Activated CD4-positive, alpha-beta T cell treated with anti-CD3 and anti-CD28 coated beads, Interleukin-2, amount 50 U/mL, for 24 hours (primary cell): Measurements from ENCODE around the gene ATP6V1E1.

Experiments
- DNase-seq, 2 donors: peaks; one replicate each; pipeline ENCODE4 v3.0.0-alpha.2; 2020; ENCODE audit warnings: low read depth in 1 of 2, low spot score in 1 of 2

The ATP6V1E1 gene

DNA sequence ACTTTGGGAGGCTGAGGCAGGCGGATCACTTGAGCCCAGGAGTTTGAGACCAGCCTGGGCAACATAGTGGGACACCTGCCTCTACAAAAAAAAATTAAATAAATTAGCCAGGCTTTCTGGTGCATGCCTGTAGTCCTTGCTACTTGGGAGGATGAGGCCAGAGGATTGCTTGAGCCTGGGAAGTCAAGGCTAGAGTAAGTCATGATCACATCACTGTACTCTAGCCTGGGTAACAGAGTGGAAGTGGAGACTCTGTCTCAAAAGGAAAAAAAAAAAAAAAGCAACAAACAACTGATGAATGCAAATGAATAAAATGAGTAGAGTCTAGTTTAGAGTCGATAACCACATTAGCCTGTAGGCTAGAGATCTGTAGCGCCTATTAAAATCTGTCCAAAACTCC, 6.1 kb upstream of the ATP6V1E1 start:
- DNase-seq: no peak

DNA sequence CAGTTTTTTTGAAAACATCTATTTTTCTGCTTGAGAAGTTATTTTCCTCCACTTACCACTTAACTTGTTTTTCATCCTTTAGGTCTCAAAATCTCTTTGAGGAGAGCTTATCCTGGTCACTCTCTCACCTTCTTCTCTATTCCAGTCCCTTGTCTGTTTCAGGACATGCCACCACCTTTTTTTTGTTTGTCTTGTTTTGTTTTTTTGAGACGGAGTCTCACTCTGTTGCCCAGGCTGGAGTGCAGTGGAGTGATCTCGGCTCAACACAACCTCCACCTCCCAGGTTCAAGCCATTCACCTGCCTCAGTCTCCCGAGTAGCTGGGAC, 5.4 kb upstream of the ATP6V1E1 start:
- no peak for DNase-seq

GRCh38 chr22:17633217-17633997, 4.9 kb upstream of the ATP6V1E1 start:
- DNase-seq: no peak

DNA sequence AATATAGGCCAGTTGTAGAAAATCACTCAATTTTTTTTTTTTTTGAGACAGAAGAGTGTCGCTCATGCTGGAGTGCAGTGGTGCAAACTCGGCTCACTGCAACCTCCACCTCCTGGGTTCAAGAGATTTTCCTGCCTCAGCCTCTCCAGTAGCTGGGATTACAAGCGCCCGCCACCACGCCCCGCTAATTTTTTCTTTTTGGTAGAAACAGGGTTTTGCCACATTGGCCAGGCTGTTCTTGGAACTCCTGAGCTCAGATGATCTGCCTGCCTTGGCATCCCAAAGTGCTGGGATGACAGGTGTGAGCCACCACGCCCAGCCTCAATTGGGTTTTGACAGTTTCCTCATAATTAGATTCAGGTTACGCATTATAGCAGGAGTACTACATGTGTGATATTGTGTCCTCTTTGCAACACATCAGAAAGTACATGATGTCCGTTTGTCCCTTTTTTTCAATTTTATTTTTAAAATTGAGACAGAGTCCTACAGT, 2.6 kb upstream of the ATP6V1E1 start:
- DNase-seq: no peak

DNA sequence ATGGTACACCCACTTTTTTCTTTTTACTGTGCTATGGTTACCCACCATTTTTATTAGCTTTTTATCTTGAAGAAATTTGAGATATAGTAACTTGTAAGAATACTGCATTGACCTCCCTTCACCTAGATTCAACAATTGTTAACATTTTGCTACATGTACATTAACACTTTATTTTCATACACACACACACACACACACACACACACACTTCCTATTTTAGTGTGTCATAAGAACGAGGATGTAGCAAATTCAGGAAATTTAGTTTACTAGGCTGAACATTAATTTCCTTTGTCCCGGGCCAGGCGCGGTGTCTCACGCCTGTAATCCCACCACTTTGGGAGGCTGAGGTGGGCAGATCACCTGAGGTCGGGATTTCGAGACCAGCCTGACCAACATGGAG, 1.1 kb upstream of the ATP6V1E1 start:
- DNase-seq: no peak

DNA sequence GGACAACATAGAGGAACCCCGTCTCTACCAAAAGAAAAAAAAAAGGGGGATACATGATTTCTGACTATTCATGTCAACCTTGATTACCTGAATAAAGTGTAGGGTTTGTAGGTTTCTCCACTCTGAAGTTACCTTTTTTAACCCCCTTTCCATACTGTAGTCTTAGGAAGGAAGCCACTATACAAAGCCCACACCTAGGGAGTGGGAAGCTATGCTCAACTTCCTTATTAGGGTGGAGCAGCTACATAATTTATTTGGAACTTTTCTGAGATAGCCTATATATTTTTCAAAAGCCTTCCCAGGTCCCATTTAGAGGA, 582 bp upstream of the ATP6V1E1 start:
- DNase-seq: no peak

GRCh38 chr22:17627961-17628405, 566 bp downstream of the ATP6V1E1 start:
- DNase-seq: no peak

- DNase-seq: no peak
Observed at GRCh38 chr22:17613280-17613679, 15.3 kb downstream of the ATP6V1E1 start.

- no peak for DNase-seq
Observed at GRCh38 chr22:17612057-17612456, 16.5 kb downstream of the ATP6V1E1 start.

- no peak for DNase-seq
Observed at GRCh38 chr22:17607891-17608521, 20.5 kb downstream of the ATP6V1E1 start.

GRCh38 chr22:17606496-17606895, 22.1 kb downstream of the ATP6V1E1 start:
- DNase-seq: no peak

GRCh38 chr22:17603668-17604067, 24.9 kb downstream of the ATP6V1E1 start:
- no peak for DNase-seq

- no peak for DNase-seq
Observed at GRCh38 chr22:17601031-17601430, 27.5 kb downstream of the ATP6V1E1 start.

DNA sequence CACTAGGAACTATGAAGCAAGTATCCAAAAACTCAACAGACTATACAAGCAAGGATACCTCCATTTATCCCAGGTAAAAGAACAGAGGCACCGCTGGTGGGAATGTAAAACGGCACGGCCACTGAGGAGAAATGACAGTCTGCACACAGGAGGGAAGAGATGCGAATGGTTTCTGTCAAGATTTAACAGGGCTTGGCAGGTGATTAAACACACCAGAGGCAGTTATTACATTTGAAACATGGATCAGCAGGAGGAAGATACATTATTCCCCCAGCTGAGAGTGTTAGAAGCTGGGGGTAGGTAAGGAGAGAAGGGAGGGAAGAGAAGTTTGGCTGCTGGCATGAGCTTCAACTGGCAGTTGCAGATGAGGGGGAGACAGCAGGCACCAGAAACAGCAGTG, 30.2 kb downstream of the ATP6V1E1 start:
- DNase-seq: no peak

DNA sequence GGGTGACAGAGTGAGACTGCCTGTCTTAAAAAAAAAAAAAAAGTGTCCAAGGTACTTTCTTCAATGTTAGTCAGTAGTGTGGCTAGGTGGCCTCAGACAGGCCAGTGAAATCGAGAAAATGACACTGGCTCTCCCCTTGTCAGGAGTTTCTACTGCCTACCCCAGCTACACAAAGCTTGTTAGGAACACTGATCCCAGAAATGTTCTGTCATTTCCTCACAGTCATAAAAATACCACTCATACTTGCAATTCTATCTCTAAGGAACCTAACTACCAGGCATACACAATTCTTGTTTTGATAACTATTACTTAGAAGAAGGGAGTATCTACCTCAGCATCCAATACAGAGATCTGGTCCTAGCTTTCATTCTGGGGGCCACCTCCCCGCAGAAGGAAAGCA, 31.3 kb downstream of the ATP6V1E1 start:
- no peak for DNase-seq

- DNase-seq: no peak
Observed at GRCh38 chr22:17596226-17596625, 32.3 kb downstream of the ATP6V1E1 start.

DNA sequence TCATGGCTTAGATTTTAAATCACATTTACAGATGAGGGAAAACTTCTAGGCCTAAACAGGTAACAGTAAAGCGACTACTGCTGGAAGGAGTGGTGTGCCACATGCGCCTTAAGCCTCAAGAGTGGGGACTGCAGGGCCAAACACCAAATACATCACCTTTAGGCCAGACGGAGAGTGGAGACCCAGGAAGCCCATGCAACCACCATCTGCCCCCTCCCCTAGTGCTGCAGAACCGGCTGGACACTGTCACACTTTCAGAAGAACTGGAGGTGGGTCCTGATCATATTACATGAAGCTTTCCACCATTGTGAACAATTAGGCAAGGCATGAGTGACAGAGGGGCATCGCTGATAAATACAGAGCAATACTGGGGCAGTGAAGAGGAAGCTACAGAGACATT, 36.3 kb downstream of the ATP6V1E1 start:
- no peak for DNase-seq

- DNase-seq: no peak
Observed at GRCh38 chr22:17590586-17590985, 38.0 kb downstream of the ATP6V1E1 start.

DNA sequence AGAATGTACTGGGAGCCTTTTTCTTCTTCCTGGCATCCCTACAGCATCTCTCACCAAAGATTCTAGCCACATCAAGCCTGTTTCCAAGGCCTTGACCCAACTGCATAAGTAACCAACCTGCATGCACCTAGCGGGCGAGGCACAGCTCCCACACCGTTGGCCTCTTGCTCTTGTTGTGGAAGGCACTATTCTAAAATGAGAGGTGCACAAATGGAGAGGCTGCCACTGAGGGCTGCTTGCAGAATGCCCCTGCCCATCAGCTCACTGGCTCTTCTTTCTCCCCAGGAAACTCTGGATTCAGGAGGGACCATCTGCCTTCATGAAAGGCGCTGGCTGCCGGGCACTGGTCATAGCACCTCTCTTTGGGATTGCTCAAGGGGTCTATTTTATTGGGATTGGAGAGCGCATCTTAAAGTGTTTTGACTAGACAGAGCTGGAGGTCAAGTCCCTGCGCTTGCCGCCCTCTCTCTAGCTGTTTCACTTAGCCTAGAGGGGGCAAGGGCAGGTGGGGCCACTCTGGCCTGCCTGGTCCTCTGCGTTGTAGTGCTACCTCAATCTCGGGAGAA, 38.7 kb downstream of the ATP6V1E1 start:
- DNase-seq: no peak

DNA sequence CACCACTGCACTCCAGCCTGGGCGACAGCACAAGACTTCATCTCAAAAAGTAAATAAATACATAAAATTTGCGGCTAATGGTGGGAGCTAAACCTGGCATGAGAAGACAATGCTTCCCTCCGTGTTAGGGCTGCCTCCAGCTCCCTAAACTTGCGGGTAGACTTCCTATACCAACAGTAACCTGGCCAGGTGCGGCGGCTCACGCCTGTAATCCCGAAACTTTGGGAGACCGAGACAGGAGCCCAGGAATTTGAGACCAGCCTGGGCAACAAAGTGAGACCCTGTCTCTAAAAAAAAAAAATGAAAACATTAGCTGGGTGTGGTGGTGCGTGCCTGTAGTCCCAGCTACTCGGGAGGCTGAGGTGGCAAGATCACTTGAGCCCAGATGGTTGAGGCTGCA, 39.9 kb downstream of the ATP6V1E1 start:
- no peak for DNase-seq

DNA sequence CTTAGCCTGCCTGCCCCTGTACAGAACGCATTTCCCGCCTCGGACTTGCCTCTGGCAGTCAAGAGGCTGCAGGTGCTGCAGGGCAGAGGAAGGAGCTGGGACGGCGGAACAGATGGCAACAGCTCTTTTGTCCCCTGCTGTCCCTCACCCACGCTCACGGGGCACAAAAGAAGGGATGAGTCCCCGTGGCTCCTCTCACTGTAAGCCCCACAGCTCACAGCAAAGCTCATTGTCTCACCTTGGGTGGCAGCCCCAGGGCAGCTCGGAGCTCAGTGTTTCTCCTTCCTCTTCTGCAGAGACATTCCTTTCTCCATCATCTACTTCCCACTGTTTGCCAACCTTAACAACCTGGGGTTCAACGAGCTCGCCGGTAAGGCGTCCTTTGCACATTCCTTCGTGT, 40.9 kb downstream of the ATP6V1E1 start:
- DNase-seq: no peak

GRCh38 chr22:17586831-17587440, 41.6 kb downstream of the ATP6V1E1 start:
- DNase-seq: no peak
